Effector CD4-positive, alpha-beta T cell (primary cell): ENCODE results near the gene FSD2.
"Not testable (repeated sequence)": the region's sequence is repeated elsewhere in the genome, so short reads cannot be mapped to it uniquely, and the experiment has no call there.

Source experiments
- DNase-seq: peaks from one replicate; pipeline ENCODE4 v3.0.0-alpha.2; 2020

The FSD2 gene

GRCh38 chr15:82715003-82715402, 90.9 kb downstream of the FSD2 start:
- no peak for DNase-seq

- no peak for DNase-seq
Measured at GRCh38 chr15:82714016-82714415, 91.9 kb downstream of the FSD2 start.

- no peak for DNase-seq
Measured at GRCh38 chr15:82712036-82712435, 93.8 kb downstream of the FSD2 start.

GRCh38 chr15:82710926-82711490, 94.9 kb downstream of the FSD2 start:
- no peak for DNase-seq

GRCh38 chr15:82710208-82710555, 95.7 kb downstream of the FSD2 start:
- no peak for DNase-seq

GRCh38 chr15:82709421-82710207, 96.3 kb downstream of the FSD2 start, which contains the start of gene AP3B2:
AP3B2 (minus strand) TSS chr15:82709875; CDS start chr15:82709706, 169 bp downstream.
- peak; percentile 48 for DNase-seq

GRCh38 chr15:82709081-82709420, 96.8 kb downstream of the FSD2 start:
- DNase-seq, result no peak

- not testable (repeated sequence) for DNase-seq
Measured at GRCh38 chr15:82705856-82706255, 100.0 kb downstream of the FSD2 start.
